SK-N-MC (cell line): Measurements from ENCODE around the gene SHMT1.

Experiments
- DNase-seq: peaks from one replicate; pipeline ENCODE4 v3.0.0-alpha.2; 2011; ENCODE audit warnings: low read depth, low spot score
- H3K27ac ChIP-seq: fragments of 200-600 bp; sonication (generic); 2 replicates; pipeline ENCODE4 v1.5.1; 2016; ENCODE audit warnings: mixed run types
- H3K36me3 ChIP-seq: fragments of 200-600 bp; sonication (generic); 2 replicates; pipeline ENCODE4 v1.6.1; 2017; ENCODE audit warnings: antibody characterized with exemption, low read length, mixed read lengths; ENCODE audit not compliant: insufficient read depth
- H3K4me3 ChIP-seq: fragments of 200-600 bp; sonication (generic); 2 replicates; pipeline ENCODE4 v1.5.1; 2016
- H3K9ac ChIP-seq: fragments of 200-600 bp; sonication (generic); 2 replicates; pipeline ENCODE4 v1.8.0; 2017; ENCODE audit warnings: mixed run types, mixed read lengths; ENCODE audit not compliant: insufficient read length
- H3K9me3 ChIP-seq: fragments of 200-600 bp; sonication (generic); 2 replicates; pipeline ENCODE4 v1.6.1; 2017; ENCODE audit warnings: low read depth, mild to moderate bottlenecking, antibody characterized with exemption, low read length, moderate library complexity, mixed read lengths
- EZH2 ChIP-seq: fragments of 200-600 bp; sonication (generic); IDR thresholded peaks from one replicate; pipeline ENCODE4 v1.6.1; 2017; ENCODE audit warnings: antibody characterized with exemption
- FOXP2 ChIP-seq: optimal IDR thresholded peaks from 2 replicates; pipeline ENCODE3; 2011; ENCODE audit warnings: mild to moderate bottlenecking, moderate library complexity; ENCODE audit not compliant: insufficient read depth; ENCODE audit errors: extremely low read length, control extremely low read depth
- POLR2AphosphoS5 ChIP-seq: IDR thresholded peaks from 2 replicates; pipeline ENCODE4 v1.6.1; 2012; ENCODE audit warnings: mild to moderate bottlenecking, low read depth, low read length, borderline replicate concordance

The SHMT1 gene

GRCh38 chr17:18280249-18280648 lies 83.1 kb downstream of the SHMT1 start:
- Histone ChIP-seq H3K9ac (no peak overlapping the region), H3K27ac (no peak overlapping the region), H3K9me3 (no peaks in the 10 kb centered on the region), H3K36me3 (peaks cover 74% of the 10 kb centered on the region), H3K4me3 (no peak overlapping the region)
- no peak for DNase-seq
- no peak for TF ChIP-seq FOXP2
- TF ChIP-seq POLR2AphosphoS5: no peak

GRCh38 chr17:18278867-18279266 lies 84.5 kb downstream of the SHMT1 start:
- no peak for DNase-seq
- no peak overlapping the region for H3K4me3 ChIP-seq
- H3K9me3 ChIP-seq: no peaks in the 10 kb centered on the region
- no peak overlapping the region for H3K27ac ChIP-seq
- peaks cover 72% of the 10 kb centered on the region for H3K36me3 ChIP-seq
- TF ChIP-seq POLR2AphosphoS5 (no peak), EZH2 (no peak), FOXP2 (no peak)
- no peak overlapping the region for H3K9ac ChIP-seq
